Measurements from ENCODE around the gene LMX1B. TPM values are rescaled to one million over a fixed set of nuclear protein-coding genes. Genes with fewer than 3 reads are reported as not detected.

LMX1B gene
- total and polyA plus RNA-seq, 2 of the 4 experiments (the other 2 are of a cell fraction) = not detected

GRCh38 chr9:126619361-126620135 lies 5.8 kb downstream of the LMX1B start:
- Histone ChIP-seq H2BK15ac (ENCODE audit: low read depth, low read length) (no peak overlapping the region), H3K9ac (ENCODE audit: low read depth, low read length) (no peak overlapping the region), H3K9me3 (ENCODE audit: control insufficient read depth, insufficient read depth, low read length) (no peaks in the 10 kb centered on the region; the same call in 1 of the 2 replicates), H3K9me1 (ENCODE audit: insufficient read depth, low read length) (no peaks in the 10 kb centered on the region), H3K79me1 (ENCODE audit: low read depth in 1 of 2, low read length in 2 of 2) (no peaks in the 10 kb centered on the region), H3K4ac (ENCODE audit: low read depth, low read length) (no peak overlapping the region), H3K27ac (ENCODE audit: insufficient read depth, low read length) (no peak overlapping the region), H3K36me3 (ENCODE audit: control insufficient read depth, insufficient read depth, low read length) (no peaks in the 10 kb centered on the region), H2BK20ac (ENCODE audit: low read depth, low read length) (no peak overlapping the region), H3K18ac (ENCODE audit: low read depth, low read length) (no peak overlapping the region), H2AFZ (replicated peaks; ENCODE audit: low read length, poor library complexity) (no peak overlapping the region), H3K27me3 (ENCODE audit: control insufficient read depth, insufficient read depth, low read length) (peaks cover 98% of the 10 kb centered on the region), H4K5ac (ENCODE audit: low read depth, low read length) (no peak overlapping the region), H3K4me2 (ENCODE audit: low read depth, low read length) (no peak overlapping the region), H2BK120ac (ENCODE audit: low read depth, low read length) (no peak overlapping the region), H3K56ac (ENCODE audit: extremely low read depth, insufficient read depth, low read length) (no peak overlapping the region), H3K4me3 (ENCODE audit: insufficient read depth, low read depth, low read length) (no peak overlapping the region), H2AK9ac (replicated peaks; ENCODE audit: low read depth, low read length, poor library complexity) (peak overlapping the region; percentile 71), H2BK5ac (ENCODE audit: low read depth, low read length, poor library complexity, severe bottlenecking) (no peak overlapping the region), H3K14ac (replicated peaks; ENCODE audit: low read depth, low read length) (no peak overlapping the region), H4K91ac (ENCODE audit: insufficient read depth, low read depth, low read length) (no peak overlapping the region), H3K23ac (ENCODE audit: low read depth, low read length) (no peak overlapping the region), H2AK5ac (ENCODE audit: low read depth, low read length) (no peak overlapping the region), H4K8ac (ENCODE audit: low read depth in 2 of 2, low read length in 2 of 2) (no peak overlapping the region), H3K4me1 (ENCODE audit: control insufficient read depth, insufficient read depth, low read length) (no peaks in the 10 kb centered on the region), H4K20me1 (ENCODE audit: insufficient read depth, low read length) (no peaks in the 10 kb centered on the region; the same call in 1 of the 2 replicates)
- intact Hi-C loops (cut with micrococcal nuclease) (no loop called here), dilution Hi-C loops (cut with HindIII; ENCODE audit: low sequenced_read_pairs, unreplicated experiment) (no loop called here), in situ Hi-C loops (cut with MboI; ENCODE audit: low sequenced_read_pairs) (no loop called here)
- CTCF ChIA-PET = no interaction called here
- POLR2A ChIA-PET (ENCODE audit: unreplicated experiment) = no interaction called here
- BruUV-seq (replicated peaks) = no TSS peak
- WGBS, 2 experiments (ENCODE audit: extremely low coverage in 2 of 2, insufficient read length in 1 of 2) = 10% methylated on average over 4 of the region's 10 CpGs; no CpG with 5 or more reads in 1 of the 2 experiments
- TF ChIP-seq SMC3 (IDR thresholded peaks at IDR 0.05; ENCODE audit: low read depth, low read length) (no peak), MXI1 (IDR thresholded peaks at IDR 0.05; ENCODE audit: borderline replicate concordance, low read depth, low read length) (no peak), MAFK (IDR thresholded peaks at IDR 0.05; ENCODE audit: low read depth, low read length) (no peak)
- ATAC-seq (ENCODE audit: low read depth) (no peak), DNase-seq (no peak)

Measured in IMR-90 (cell line).